Measurements from ENCODE around the gene METTL1.

METTL1 gene

GRCh38 chr12:57800965-57801364, 29.1 kb upstream of the METTL1 start:
- peaks cover 36% of the 10 kb centered on the region for H3K36me3 ChIP-seq
- no peaks in the 10 kb centered on the region for H3K9me3 ChIP-seq (ENCODE audit: severe bottlenecking)
- DNase-seq, result no peak
- no peak overlapping the region for H3K4me3 ChIP-seq (ENCODE audit: low read depth, low read length)
- TF ChIP-seq CTCF (IDR thresholded peaks at IDR 0.05; ENCODE audit: low read depth, low read length), result no peak
- H3K27ac ChIP-seq, result no peak overlapping the region
- H3K27me3 ChIP-seq (ENCODE audit: insufficient read depth, low read depth, severe bottlenecking), result no peaks in the 10 kb centered on the region

- Histone ChIP-seq H3K36me3 (peaks cover 48% of the 10 kb centered on the region), H3K4me3 (ENCODE audit: low read depth, low read length) (no peak overlapping the region), H3K9me3 (ENCODE audit: severe bottlenecking) (no peaks in the 10 kb centered on the region), H3K27ac (no peak overlapping the region), H3K27me3 (ENCODE audit: insufficient read depth, low read depth, severe bottlenecking) (no peaks in the 10 kb centered on the region)
- DNase-seq, result no peak
- TF ChIP-seq CTCF (IDR thresholded peaks at IDR 0.05; ENCODE audit: low read depth, low read length), result no peak
Measured at GRCh38 chr12:57797933-57798332, 26.0 kb upstream of the METTL1 start.

- TF ChIP-seq CTCF (IDR thresholded peaks at IDR 0.05; ENCODE audit: low read depth, low read length), result no peak
- no peak for DNase-seq
- H3K36me3 ChIP-seq, result peaks cover 46% of the 10 kb centered on the region
- no peaks in the 10 kb centered on the region for H3K9me3 ChIP-seq (ENCODE audit: severe bottlenecking)
- H3K27ac ChIP-seq, result no peak overlapping the region
- H3K27me3 ChIP-seq (ENCODE audit: insufficient read depth, low read depth, severe bottlenecking), result no peaks in the 10 kb centered on the region
- no peak overlapping the region for H3K4me3 ChIP-seq (ENCODE audit: low read depth, low read length)
Measured at GRCh38 chr12:57796996-57797395, 25.1 kb upstream of the METTL1 start.

GRCh38 chr12:57795354-57795753, 23.4 kb upstream of the METTL1 start:
- Histone ChIP-seq H3K36me3 (peaks cover 53% of the 10 kb centered on the region), H3K4me3 (ENCODE audit: low read depth, low read length) (no peak overlapping the region), H3K9me3 (ENCODE audit: severe bottlenecking) (no peaks in the 10 kb centered on the region), H3K27ac (no peak overlapping the region), H3K27me3 (ENCODE audit: insufficient read depth, low read depth, severe bottlenecking) (no peaks in the 10 kb centered on the region)
- no peak for DNase-seq
- TF ChIP-seq CTCF (IDR thresholded peaks at IDR 0.05; ENCODE audit: low read depth, low read length), result no peak

- H3K4me3 ChIP-seq (ENCODE audit: low read depth, low read length), result no peak overlapping the region
- H3K27ac ChIP-seq, result no peak overlapping the region
- no peak for TF ChIP-seq CTCF (IDR thresholded peaks at IDR 0.05; ENCODE audit: low read depth, low read length)
- peaks cover 64% of the 10 kb centered on the region for H3K36me3 ChIP-seq
- no peaks in the 10 kb centered on the region for H3K27me3 ChIP-seq (ENCODE audit: insufficient read depth, low read depth, severe bottlenecking)
- no peaks in the 10 kb centered on the region for H3K9me3 ChIP-seq (ENCODE audit: severe bottlenecking)
- DNase-seq, result no peak
Measured at GRCh38 chr12:57793920-57794319, 22.0 kb upstream of the METTL1 start.

- H3K4me3 ChIP-seq (ENCODE audit: low read depth, low read length), result no peak overlapping the region
- no peak overlapping the region for H3K27ac ChIP-seq
- H3K36me3 ChIP-seq, result peaks cover 55% of the 10 kb centered on the region
- TF ChIP-seq CTCF (IDR thresholded peaks at IDR 0.05; ENCODE audit: low read depth, low read length), result no peak
- no peak for DNase-seq
- no peaks in the 10 kb centered on the region for H3K27me3 ChIP-seq (ENCODE audit: insufficient read depth, low read depth, severe bottlenecking)
- H3K9me3 ChIP-seq (ENCODE audit: severe bottlenecking), result no peaks in the 10 kb centered on the region
Measured at GRCh38 chr12:57783861-57784260, 12.0 kb upstream of the METTL1 start.
